ENCODE data around the gene PODN.

DNA sequence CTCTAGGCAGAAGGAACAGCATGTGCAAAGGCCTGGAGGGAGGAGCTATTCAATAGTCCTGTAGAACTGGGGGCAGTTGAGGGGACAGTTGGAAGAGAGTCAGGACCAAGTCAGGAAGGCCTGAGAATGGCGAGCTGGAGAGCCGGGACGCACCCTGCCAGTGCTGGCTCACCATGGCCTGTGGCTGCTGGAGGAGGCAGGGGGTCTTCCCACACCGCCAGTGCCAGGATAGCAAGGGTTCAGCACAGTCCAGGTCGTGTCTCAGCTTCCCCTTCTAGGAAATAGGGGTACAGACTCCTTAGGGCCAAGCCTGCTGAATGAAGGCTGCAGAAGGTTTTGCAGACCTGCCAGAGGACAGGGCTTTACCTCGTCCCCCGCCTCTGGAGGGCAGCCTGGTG, 7.3 kb downstream of the PODN start:
- TF ChIP-seq, protein P1, sequence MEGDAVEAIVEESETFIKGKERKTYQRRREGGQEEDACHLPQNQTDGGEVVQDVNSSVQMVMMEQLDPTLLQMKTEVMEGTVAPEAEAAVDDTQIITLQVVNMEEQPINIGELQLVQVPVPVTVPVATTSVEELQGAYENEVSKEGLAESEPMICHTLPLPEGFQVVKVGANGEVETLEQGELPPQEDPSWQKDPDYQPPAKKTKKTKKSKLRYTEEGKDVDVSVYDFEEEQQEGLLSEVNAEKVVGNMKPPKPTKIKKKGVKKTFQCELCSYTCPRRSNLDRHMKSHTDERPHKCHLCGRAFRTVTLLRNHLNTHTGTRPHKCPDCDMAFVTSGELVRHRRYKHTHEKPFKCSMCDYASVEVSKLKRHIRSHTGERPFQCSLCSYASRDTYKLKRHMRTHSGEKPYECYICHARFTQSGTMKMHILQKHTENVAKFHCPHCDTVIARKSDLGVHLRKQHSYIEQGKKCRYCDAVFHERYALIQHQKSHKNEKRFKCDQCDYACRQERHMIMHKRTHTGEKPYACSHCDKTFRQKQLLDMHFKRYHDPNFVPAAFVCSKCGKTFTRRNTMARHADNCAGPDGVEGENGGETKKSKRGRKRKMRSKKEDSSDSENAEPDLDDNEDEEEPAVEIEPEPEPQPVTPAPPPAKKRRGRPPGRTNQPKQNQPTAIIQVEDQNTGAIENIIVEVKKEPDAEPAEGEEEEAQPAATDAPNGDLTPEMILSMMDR (IDR thresholded peaks at IDR 0.05; ENCODE audit: extremely low read depth in 1 of 2, insufficient read depth in 1 of 2, low read depth in 1 of 2, low read length in 2 of 2): no peak
- no peak for TF ChIP-seq POLR2A (IDR thresholded peaks at IDR 0.05; ENCODE audit: low read depth, low read length)
- TF ChIP-seq JUN (IDR thresholded peaks at IDR 0.05; ENCODE audit: borderline replicate concordance, insufficient read depth, insufficient read length, low read depth): no peak
- TF ChIP-seq EZH2 (IDR thresholded peaks at IDR 0.05; ENCODE audit: borderline replicate concordance, low read depth, low read length, severe bottlenecking): no peak
- TF ChIP-seq POLR2AphosphoS5 (IDR thresholded peaks at IDR 0.05; ENCODE audit: insufficient read depth, low read depth, low read length): no peak
- TF ChIP-seq, protein P2, sequence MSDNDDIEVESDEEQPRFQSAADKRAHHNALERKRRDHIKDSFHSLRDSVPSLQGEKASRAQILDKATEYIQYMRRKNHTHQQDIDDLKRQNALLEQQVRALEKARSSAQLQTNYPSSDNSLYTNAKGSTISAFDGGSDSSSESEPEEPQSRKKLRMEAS (IDR thresholded peaks at IDR 0.05; ENCODE audit: insufficient read depth, insufficient read length): no peak
- TF ChIP-seq GATA2 (IDR thresholded peaks at IDR 0.05; ENCODE audit: insufficient read depth, insufficient read length, low read depth, low read length): no peak
- TF ChIP-seq FOS (IDR thresholded peaks at IDR 0.05; ENCODE audit: borderline replicate concordance, insufficient read depth, low read length): no peak
- no peak for TF ChIP-seq MYC (IDR thresholded peaks at IDR 0.05; ENCODE audit: low read depth, low read length)
